ENCODE results near the gene SRRM5.
"Not testable (repeated sequence)": the region's sequence is repeated elsewhere in the genome, so short reads cannot be mapped to it uniquely, and the experiment has no call there.

SRRM5 gene, protein sequence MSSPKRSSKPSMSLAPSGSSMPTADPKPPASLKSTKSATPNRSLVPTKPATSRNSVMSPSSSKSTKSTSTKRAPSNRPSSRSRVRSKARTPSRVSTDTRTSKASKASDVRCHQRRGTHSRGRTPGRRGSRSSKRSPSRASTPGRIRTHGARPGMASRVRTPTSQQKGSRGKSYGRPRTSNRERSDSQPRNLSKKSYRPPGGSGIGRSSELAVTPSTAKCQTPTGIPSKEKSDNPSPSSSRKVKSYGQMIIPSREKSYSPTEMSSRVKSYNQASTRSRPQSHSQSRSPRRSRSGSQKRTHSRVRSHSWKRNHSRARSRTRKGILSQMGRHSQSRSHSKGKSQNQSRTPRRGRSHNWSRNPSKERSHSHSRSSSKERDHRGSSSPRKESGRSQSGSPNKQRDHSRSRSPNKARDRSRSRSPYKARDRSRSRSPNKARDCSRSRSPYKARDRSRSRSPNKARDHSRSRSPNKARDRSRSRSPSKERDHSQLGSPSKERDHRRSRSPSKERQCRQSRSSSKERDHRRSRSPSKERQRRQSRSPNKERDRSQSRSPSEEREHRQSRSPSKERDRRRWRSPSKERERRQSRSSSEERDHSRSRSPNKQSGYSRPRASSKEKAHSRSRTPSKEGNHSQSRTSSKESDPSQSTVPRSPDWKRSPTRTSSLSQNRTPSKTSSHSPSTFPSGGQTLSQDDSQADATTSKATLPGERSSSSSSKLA

DNA sequence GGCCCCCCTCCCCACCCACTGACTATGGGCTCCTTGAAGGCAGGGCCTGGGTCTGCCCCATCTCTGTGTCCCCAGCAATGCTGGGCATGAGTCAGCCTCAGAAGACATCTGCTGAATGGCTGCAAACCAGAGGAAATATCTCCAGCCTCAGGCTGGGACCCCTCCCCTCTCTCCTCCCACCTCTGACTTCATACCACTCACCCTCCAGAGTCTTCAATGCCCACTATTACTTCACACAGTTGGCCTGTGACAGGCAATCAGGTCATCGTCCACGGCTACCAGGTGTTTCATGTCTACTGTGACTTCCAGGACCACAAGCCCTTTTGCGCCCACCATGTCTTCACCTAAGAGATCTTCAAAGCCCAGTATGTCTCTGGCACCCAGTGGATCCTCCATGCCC, at the start of gene SRRM5:
Gene SRRM5, plus strand, starts transcription at position 301 of the 400 bp plus-strand sequence. Its CDS starts 34 bp downstream, at position 335.
- DNase-seq, result no peak

DNA sequence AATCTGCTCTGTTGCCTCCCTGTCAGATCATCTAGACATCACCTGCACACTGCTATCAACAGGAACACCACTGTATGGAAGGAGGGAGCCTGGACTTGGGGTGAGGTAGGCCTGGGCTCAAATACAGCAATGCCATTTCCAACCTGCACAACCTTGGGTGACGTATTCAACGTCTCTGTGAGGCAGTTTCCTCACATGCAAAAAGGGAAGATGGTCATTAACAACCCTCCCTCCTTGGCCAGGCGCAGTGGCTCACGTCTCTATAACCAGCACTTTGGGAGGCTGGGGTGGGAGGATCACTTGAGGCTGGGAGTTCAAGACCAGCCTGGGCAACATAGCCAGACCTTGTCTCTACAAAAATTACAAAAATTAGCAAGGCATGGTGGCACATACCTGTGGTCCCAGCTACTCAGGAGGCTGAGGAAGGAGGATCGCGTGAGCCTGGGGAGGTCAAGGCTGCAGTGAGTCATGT, 49.6 kb upstream of the SRRM5 start:
- no peak for DNase-seq

DNA sequence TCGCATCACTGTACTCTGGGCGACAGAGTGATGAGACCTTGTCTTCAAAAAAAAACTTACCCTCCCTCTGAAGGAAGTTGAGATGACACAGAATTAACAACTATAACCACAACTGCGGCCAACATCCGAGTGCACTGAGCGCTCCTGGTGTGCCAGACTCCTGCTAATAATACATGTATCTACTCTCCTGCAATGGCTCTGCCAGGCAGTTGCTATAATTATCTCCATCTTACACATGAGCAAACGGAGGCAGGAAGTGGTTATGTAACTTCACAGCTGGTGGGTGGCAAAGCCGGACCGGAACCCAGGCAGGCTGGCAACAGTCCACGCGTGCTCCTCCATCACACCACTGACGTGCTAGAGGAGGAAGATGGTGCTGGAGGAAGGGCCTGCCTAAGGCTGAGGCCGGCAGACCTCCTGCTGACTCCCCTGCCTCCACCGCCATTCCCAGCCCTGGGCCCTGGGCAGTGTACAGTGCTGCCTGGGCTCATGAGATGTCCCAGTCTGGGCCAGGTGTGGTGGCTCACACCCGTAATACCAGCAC, 49.1 kb upstream of the SRRM5 start:
- DNase-seq, result no peak

DNA sequence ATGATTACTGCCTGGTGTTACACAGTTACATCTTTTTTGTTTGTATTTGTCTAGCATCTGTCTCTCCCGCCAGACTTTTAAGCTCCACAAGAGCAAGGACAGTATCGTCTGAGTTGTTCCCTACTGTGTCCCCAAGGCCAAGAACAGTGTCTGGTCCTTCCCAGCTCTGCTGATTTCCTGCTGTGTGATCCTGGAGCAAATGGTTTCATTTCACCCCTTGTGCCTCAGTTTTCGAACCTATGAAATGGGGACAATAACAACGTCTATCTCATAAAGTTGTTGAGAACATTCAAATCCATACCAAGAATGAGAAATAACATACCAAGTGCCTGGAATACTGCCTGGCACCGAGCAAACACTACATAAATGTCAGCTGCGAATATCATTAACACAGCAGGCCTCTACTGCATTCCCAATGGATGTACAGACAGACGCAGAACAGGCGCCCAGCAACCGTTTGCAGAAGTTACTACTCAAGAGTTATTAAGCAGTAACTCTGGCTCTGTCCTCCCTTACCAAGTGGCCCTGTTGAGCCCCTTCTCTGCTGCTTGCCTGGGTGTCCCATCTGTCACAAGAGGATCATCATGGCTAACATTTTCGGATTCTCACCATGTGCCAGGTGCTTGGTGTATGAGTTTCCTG, 48.0 kb upstream of the SRRM5 start:
- DNase-seq, result no peak

DNA sequence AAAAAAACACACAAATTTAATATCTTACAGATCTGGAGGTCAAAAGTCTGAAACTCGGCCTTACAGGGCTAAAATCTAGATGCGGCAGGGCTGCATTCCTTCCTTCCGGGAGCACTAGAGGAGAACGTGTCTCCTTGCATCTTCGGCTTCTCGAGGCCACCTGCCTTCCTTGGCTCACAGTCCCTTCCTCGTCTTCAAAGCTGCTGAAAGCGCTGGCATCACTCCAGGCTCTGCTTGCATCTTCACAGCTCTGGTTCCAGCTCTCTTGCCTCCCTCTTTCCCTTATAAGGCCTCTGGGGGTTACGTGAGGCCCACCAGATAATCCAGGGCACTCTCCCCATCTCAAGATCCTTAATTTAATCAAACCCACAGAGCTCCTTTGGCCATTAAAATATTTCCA, 47.1 kb upstream of the SRRM5 start:
- no peak for DNase-seq

DNA sequence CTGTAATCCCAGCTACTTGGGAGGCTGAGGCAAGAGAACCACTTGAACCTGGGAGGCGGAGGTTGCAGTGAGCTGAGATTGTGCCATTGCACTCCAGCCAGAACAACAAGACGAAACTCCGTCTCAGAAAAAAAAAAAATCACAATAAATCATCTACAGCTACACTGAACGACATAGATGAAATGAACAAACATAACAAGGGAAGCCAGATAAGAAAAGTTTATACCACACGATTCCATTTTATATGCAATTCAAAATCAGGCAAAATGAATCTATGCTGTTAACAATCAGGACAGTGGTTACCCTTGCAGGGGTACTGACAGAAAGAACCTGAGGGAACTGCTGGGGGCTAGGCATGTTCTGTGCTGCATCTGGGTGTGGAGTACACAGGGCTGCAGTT, 42.2 kb upstream of the SRRM5 start:
- DNase-seq, result no peak

DNA sequence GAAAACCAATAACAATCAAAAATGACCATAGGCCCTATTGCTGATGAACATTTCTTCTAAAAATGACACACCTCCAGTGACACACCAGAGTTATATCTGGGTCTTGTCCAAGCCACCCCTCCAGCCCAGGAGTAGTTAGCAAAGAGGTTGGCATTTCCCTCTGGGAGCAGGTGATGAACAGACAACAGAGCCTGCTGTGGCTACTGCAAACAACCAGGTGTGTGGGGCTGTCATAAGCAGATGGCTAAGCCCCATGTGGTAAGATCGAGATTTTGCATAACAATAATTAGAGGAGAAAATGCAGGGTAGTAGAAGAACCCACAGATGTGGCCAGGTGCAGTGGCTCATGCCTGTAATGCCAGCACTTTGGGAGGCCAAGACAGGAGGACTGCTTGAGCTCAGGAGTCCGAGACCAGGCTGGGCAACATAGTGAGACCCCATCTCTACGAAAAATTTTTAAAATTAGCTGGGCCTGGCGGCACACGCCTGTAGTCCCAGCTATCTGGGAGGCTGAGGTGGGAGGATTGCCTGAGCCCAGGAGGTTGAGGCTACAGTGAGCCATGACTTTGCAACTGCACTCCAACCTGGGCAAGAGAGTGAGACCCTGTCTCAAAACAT, 41.6 kb upstream of the SRRM5 start:
- peak; percentile 65 for DNase-seq

DNA sequence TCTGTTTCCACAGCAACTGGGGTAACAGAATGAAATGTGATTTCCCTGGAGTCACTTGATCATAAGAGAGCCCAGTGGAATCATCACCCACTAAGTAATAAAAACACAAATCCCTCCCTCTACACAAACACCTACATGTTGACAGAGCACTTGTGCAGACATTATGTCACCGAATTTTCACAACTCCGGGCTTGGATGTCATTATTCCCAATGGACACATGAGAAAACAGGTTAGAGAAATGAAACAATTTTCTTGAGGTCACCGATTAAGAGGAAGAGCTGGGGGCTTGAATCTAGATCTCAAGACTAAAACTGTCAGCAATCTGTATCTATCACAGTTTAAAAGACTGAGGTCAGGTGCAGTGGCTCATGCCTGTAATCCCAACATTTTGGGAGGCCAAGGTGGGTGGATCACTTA, 39.7 kb upstream of the SRRM5 start:
- no peak for DNase-seq

DNA sequence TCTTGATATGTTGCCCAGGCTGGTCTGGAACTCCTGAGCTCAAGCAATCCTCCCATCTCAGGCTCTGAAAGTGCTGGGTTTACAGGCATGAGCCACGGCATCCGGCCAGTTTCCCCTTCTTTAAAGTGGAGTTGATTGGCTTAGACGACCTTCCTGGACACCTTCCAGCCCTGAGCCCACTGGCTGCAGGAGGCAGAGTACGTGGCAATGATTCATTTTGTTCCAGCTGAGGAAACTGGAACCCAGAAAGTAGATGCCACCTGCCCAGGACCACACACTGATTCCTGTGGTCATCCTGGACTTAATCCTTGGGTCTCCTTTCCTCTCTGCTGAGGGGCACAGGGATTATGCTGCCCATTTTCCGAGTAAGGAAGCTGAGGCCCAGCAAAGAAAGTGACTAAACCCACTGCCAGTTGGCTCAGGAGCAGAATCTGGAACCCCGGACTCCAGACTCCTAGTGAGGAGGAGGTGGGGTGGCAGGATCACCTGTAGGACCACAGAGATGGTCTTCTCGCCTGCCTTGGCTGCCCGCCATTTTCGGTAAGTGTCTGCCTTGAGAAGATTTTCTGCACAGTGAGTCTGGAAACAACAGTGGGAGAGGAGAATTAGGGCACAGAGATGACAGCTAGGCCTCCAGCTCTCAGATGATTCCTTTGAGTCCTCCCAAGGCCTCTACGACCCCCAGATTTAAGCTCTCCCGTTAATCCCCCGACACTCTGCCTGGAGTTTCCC, 37.3 kb upstream of the SRRM5 start:
- DNase-seq, result no peak

DNA sequence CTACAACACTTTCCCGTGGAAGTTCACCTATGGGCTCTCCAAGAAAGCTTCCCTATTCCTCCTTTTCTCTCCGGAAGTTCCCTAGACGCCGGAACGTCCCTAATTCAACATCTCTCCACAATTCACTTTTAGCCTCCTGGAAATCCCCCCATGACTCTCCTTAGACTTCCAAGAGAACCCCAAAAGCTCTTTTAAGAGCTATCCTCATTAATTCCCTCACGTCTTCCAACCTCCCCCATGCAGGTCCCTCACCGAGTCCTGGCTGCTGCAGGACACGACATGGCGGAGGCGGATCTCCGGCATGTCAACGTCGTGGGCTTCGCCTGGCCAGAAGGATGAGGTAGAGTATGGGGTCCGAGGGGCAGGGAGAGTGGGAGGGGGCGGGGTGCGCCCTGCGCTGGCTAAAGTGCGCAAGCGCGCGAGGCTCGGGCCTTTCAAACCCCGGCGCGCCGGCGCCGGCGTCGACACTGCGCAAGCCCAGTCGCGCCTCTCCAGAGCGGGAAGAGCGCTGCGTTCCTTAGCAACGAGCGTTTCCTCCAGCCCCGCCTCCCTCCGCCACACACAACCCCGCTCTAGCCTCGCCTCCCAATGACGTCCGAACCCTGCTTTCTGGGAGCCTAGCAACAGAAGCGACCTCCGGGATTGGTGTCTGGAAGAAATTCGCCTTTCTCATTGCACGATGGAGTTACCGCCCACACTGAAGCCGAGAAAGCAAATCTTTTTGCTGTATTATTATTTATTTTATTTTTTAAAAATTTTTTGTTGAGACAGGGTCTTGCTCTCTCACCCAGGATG, 36.5 kb upstream of the SRRM5 start, which contains the start of the genes PINLYP and XRCC1:
Gene PINLYP, plus strand, starts transcription at position 646 of the 795 bp plus-strand sequence. CDS start 1,391 bp downstream, outside the sequence.
Gene XRCC1, minus strand, starts transcription at position 372 of the 795 bp plus-strand sequence. Its CDS starts 69 bp downstream, at position 303.
- DNase-seq, result peak; percentile 98

DNA sequence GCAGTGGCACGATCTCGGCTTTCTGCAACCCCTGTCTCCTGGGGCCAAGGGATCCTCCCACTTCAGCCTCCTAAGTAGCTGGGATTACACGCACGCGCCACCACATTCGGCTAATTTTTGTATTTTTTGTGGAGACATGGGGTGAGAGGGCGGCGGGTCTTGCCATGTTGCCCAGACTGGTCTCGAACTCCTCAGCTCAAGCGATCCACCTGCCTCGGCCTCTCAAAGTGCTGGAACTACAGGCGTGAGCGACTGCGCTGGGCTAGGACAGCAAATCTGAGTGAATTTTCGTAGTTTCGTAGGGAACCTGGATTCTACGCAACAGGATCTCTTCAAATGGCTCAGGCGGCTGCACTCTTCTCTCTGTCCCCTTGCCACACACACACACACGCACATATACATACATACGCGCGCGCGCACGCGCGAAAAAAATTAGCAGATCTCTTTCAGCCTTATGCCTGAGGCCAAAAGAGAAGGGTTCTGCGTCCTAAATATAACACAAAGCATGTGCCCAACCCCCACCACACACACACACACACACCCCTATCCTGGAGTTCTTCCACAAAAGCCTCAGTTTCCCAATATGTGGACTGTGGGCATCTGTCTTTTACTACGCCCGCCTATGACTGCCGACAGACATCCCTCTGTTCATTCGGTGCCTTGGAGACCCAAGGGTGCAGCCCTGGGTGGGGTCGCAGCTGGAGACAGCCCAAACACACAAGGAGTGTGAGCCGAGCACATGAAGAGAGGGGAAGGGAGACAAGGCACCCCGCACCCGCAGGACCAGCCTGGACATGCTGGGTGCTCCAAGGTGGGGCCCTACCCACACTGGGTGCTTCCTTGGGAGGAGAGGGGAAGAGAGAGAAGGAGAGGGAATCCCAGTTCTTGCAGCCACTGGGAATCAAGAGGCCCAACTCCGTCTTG, 35.7 kb upstream of the SRRM5 start:
- DNase-seq, result peak; percentile 24

DNA sequence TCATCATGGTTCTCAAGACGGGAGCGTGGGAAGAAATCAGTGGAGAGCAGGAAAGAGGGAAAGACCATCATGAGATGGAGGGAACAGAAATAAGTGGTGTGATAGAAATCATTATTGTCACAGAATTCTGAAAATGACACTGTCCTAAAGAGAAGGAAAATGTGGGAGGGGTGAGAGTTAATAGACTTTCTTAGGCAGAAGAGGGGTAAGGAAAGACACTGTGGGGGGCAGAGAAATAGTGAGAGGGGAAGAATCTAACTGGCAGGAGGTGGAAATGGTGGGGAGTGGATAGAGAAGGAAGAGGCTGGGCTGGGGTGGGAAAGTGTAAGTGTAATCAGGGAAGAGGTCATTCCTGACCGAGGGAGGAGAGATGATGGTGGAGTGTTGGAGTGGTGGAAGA, 33.1 kb upstream of the SRRM5 start:
- DNase-seq, result no peak

DNA sequence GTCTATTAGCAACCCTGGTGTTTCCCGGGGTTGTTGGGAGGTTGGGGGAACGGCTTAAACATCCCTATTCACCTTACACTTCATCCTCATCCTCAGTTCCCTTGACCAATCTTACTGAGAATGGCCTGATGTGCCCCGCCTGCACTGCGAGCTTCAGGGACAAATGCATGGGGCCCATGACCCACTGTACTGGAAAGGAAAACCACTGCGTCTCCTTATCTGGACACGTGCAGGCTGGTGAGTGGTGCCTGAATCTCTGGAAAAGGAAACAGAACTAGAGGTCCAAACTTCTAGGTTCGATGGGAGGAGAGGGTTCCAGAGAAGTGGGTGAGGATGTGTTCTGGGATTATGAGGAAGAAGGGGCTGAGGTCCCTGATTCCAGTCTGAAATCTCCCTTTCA, 30.4 kb upstream of the SRRM5 start:
- no peak for DNase-seq

DNA sequence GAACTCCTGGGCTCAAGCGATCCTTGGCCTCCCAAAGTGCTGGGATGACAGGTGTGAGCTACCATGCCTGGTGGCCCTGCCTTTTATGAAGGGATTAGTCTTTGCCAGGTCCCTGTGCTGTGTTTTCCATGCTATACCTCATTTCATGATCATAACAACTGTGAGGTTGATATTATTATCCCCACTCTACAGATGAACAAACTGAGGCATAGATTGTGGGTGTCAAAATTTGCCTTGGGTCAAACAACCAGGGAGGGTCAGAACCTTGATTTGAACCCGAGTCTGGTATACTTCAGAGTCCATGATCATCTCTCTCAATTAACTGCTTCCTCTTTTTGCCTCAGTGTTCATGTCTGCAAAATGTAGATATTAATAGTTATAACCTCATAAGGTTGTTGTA, 29.4 kb upstream of the SRRM5 start:
- DNase-seq, result no peak

DNA sequence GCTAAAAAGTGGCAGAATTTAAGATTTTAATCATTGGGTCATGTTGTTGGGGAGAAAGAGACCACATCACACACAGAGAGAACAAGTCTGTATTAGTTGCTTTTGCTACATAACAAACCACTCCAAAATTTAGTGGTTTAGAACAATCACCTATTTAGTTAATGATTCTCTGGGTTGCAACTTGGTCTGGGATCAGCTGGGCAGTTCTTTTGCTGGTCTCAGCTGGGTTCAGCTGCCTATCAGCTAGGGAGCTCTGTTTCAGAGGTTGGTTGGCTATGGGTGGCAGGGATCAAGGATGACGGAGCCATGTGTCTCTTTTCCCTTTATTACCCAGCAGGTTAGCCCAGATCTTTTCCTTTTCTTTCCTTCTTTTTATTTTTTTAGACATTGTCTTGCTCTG, 27.4 kb upstream of the SRRM5 start:
- no peak for DNase-seq

DNA sequence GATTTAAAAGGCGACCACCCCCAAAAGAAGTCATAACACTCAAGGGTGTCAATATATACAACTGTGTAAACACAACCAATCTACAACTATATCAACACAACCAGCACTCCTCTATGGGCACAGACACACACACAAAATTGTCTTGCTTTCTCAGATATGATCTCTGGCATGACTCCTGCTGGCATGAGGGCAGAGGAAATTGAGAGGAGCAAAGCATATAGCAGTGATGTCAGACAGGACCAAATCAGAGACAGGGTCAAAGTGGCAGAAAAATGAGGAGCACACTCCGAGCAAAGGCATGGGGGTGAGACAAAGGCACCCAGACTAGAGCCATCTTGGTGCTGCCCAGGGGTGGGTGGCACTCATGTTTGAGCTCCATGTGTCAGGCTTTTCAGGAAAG, 25.5 kb upstream of the SRRM5 start:
- DNase-seq, result no peak

DNA sequence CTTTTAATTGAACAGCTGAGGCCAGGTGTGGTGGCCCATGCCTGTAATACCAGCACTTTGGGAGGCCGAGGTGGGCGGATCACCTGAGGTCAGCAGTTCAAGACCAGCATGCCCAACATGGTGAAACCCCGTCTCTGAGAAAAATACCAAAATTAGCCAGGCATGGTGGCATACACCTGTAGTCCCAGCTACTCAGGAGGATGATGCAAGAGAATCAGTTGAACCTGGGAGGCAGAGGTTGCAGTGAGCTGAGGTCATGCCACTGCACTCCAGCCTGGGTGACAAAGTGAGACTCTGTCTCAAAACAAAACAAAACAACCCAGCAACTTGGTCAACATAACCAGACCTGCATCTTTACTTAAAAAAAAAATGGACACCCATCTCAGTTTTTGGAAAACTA, 24.9 kb upstream of the SRRM5 start:
- not testable (repeated sequence) for DNase-seq

DNA sequence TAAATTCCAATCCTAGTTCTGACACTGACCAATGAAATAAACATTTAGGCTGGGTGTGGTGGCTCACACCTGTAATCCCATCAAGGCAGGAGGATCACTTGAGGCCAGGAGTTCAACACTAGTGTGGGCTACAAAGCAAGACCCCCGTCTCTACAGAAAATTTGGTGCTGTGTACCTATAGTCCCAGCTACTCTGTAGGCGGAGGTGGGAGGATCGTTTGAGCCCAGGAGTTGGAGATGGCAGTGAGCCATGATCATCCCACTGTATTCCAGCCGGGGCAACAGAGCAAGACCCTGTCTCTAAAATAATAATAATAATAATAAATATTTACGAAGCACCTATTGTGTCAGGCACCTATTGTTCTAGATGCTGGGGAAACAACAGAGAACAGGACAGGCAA, 22.6 kb upstream of the SRRM5 start:
- no peak for DNase-seq

DNA sequence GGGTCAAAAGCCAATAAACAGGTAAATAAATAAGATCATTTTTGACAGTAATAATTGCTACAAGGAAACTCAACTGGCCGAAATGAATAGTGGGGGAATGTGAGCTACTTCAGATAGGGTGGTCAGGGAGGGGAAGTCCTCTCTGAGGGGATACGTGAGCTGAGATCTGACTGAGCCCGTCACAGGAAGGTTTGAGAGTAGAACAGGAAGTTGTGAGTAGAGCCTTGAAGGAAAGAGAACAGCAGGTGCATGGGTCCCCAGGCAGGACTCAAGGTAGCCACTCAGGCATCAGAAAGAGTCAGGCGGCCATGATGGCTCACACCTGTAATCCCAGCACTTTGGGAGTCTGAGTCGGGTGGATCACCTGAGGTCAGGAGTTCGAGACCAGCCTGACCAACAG, 22.2 kb upstream of the SRRM5 start:
- DNase-seq, result no peak

All from NCI-H345 (cell line).